NOMO-1 treated with dmso at 0.1 percent for 144 hours (cell line): ENCODE measurements around the gene PABPC1L.

Experiments used
- DNase-seq: peaks from one replicate; lab custom pipeline; 2025; ENCODE audit not compliant: unreplicated experiment; lab: John Stamatoyannopoulos, UW

Gene PABPC1L

DNA sequence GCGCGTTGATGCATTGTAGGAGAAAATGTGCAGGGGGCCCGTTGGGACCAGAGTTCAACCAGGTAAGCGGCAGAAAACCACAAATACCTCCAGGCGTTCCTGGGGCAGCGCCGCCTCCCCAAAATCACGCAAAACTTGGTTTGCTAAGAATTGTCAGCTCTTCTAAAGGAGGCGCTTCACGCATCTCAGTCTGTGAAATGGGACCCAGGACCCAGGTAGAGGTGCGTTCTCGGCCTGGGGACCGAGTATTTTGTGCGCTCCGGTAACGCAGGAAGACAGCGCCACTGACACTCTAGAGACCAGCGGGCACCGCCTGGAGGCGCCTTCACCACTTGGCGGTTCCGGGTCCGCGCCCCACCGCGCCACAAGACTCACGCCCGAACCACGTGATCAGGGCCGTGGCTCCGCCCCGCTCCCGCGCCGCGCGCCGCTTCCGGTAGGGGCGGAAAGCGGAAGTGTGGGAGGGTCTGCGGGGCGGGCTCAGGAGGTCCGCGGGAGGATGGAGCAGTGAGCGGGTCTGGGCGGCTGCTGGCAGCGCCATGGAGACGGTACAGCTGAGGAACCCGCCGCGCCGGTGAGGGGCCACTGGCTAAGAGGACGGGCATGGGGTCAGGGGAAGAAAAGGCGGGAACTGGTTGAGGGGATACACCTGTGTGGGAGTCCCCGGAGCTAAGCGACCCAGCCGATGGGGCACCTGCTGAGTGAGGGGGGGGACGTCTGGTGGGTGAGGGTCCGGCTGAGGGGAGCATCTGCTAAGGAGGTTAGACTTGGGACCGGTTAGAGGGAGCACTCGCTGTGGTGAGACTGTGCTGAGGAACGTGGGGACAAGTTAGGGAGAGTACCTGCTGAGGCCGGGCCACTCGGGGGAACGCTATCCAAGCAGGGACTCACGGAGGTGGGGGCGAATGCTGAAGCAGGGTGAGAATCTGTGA is 56.4 kb downstream of the PABPC1L start, which contains the start of gene STK4:
STK4 (plus strand) TSS at position 483 of the 932 bp plus-strand sequence; CDS start at position 540, 57 bp downstream.
- peak; percentile 89 for DNase-seq

DNA sequence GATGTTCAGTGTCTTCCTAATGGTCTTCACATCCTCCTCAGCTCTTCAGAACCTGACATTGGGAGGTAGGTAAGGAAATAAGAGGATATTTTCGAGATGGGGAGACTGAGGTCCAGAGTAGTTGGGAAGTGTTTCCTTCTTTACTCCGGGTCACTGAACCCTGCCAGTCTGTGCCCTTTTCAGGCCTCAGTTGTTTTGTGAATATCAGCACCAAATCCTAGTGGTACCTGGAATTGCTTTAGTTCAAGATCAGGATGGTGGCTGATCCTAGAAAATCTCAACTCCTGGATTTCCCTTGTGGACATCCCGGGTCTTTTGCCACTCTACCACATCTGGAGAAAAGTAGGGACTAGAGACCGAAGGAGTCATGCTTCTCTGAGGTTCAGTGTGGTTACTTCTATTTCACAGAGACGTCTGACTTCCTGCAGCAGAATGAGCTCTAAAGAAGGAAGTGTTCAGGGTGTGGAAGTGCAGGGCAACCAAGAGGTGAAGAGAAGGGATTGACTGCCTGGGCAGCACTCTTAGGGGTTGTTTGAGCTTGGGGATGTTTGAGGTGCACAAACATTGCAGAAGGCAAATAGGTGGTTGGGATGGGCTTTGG is 57.4 kb downstream of the PABPC1L start:
- DNase-seq = peak; percentile 80

- DNase-seq = no peak
Measured at GRCh38 chr20:44969300-44969894, 59.5 kb downstream of the PABPC1L start.

DNA sequence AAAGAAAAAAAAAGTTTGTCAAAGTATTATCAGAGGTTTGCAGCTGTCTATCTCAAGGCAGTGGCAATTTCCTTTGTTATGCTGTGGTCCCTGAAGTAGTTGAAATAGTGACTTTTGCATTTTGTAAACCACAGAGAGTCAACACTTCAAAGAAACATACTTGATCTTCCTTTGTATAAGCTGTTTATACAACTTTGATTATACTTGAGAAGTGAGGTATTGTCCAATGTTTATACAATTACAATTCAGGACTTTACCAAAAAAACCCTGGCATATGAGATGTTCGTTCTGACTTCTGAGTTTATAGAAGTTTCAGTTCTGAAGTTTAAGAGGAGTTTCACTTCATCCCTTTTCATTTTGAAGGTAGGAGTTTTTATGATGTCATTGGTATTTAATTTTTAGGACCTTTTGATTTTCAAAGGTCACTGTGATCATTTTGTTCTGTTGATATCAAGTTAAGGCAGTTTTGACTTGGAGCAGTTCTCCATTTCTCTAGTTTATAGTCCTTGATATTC is 60.4 kb downstream of the PABPC1L start:
- no peak for DNase-seq

DNA sequence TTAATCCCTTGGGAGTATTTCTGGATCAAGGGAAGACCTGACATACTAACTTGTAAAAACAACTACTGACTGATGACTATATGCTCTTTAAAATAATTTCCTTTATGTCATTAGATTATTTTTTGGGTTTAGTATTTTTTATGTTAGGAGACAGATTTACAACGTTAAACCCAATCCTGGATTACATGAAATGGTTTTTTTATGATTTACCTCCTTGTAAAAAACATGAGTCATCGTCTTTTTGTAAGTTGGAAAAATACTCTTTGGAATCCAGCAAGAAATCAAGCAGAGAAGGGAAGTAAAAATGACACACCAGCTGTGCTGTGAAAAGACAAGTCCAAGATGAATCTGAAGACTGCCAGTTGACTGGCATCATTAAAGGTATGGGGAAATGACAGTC is 63.2 kb downstream of the PABPC1L start:
- DNase-seq = no peak

DNA sequence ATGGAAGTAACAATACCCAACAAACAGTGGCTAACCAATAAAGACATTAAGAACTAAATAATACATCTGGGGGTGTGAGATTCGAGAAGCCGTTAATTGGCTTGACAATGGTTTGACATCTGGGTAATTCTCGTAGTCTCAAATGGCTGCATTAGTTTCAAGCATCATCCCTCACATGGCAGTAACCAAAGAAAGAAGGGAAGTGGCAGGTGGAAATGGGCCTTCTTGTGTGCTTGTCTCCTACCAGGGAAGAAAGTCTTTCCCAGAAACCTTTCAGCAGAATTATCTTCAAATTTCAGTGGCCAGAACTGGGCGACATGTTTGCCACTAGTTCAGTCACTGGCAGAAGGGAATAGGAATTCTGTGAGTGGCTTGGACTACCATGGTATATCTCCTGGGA is 66.8 kb downstream of the PABPC1L start:
- no peak for DNase-seq

DNA sequence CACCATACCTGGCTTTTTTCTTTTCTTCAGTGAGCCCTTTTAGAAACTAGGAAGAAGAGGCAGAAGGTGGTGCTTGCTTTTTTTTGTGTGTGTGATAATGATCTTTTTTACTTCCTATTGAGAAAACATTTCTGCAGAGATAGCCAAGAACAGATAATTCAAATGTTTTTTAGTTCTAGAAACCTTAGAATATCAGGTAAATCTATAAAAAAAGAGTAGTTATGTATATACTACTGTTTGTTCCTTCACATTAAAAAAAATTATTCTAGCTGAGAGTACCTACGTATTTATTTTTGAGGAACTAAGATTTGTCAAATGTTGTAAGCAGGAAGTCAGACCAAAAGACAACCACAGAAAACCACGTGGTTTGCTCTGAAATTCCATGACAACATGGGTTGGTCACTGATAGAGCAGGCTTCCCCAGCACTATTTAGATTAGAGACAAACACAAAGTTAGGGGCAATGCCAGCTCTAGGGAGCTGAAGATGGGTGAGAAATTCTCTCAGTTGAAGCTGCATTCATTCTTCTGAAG is 69.3 kb downstream of the PABPC1L start:
- peak; percentile 75 for DNase-seq

DNA sequence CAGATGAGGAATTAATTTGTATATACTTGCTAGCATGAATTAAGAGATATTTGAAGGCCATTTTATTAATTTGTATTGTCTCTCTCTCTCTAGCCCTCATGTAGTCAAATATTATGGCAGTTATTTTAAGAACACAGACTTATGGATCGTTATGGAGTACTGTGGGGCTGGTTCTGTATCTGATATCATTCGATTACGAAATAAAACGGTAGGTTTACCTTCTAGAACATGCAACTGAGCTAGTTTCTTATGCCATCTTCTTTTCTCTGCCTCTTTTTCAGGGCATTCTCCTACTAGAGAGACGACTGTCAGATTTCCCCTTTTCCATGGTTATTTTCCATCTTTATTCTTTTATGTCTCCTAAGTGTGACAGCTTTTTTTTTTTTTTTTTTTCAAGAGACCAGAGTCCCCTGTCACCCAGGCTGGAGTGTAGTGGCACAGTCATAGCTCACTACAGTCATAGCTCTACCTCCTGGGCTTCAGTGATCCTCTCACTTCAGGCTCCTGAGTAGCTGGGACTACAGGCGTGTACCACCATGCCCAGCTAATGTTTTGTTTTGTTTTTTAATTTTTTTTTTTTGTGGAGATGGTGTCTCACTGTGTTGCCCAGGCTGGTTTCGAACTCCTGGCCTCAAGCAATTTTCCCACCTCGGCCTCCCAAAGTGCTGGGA is 72.0 kb downstream of the PABPC1L start:
- no peak for DNase-seq

- DNase-seq = no peak
Measured at GRCh38 chr20:44983093-44983674, 73.3 kb downstream of the PABPC1L start.

- DNase-seq = no peak
Measured at GRCh38 chr20:44988631-44989171, 78.8 kb downstream of the PABPC1L start.
